ENCODE data around the gene PAQR4.

The PAQR4 gene

DNA sequence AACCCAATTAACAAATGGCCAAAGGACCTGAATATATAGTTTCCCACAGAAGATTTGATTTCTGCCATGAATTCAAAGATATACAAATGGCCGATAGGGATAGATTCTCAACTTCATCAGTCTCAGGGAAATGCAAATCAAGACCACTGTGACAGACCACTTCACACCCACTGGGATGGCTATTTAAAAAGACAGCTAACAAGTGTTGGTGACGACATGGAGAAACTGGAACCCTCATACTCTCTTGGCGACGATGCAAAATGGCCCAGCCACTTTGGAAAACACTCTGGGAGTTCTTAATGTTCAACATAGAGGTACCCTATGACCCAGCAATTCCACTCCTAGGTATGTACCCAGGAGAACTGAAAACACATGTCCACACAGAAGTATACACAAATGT, 22.5 kb upstream of the PAQR4 start:
- no peak for DNase-seq (ENCODE audit: low spot score)

DNA sequence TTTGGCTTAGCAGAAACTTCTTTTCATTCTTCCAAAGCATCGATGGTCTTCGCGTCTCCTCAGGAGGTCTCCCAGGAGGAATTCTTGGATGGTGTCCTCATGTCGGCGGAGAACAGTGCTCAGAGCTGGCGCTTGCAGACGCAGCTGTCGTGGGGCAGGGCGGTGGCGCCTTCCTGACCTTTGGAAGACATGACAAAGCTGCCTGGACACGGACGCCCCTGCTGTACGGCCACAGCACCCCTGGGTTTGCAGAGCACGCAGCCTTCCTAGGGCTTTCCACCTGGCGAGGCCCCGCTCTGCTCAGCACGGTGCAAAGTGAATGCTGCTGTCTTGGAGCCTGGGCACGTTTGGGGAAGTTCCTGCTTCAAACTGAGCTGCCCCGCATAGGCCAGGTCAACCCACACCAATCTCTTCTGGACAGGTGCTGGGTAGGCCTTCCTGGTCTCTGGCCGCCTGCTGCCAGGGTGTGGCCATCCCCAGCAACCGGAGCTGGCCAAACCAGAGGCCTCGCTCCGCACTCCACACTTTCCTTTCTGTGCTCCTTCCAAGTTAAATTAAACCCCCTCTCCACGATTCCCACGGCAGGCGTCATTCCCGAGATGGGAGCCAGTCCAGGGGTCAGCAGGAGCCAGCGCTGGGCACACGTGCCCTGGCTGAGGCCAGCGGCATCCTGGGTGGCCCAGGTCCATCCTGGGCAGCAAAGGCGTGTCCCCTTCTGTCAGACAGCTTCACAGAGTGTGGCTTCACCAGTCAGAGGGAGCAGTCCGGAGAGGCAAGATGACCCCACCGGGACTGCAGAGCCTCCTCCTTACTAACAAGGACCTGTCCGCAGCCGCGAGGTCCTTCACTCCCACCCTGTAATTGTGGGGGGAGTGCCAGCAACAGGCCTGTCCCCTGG, 20.1 kb upstream of the PAQR4 start:
- DNase-seq (ENCODE audit: low spot score): no peak

DNA sequence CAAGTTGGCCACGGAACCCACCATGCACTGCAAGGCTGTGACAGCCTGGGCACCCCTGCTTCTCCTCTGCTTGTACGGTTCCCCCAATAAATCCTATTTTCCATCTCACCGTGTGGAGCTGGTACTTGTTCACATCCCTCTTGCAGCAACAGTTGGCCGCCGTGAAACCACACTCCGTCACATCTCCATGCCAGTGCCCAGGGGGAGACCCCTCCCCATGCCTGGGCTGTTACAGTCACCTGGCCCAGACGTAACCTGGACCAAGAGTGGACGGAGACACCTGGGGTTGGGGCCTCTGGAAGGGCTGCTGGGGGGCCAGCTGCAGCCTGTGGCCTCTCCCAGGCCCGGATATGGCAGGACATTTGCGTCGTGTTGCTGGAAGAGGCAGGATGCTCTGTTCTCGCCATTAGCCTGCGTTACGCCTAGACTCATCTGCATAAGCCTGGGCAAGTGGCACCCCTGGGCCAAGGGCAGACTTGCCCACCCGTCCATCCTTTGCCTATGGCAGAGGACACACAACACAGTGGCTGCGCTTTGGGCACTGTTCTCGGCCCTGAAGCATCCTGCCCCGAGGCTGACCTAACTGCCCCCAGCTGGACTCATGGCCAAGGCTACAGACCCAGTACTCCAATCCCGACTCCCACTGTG, 19.3 kb upstream of the PAQR4 start:
- no peak for DNase-seq (ENCODE audit: low spot score)

- DNase-seq (ENCODE audit: low spot score): no peak
Measured at GRCh38 chr16:2950353-2950724, 18.8 kb upstream of the PAQR4 start.

DNA sequence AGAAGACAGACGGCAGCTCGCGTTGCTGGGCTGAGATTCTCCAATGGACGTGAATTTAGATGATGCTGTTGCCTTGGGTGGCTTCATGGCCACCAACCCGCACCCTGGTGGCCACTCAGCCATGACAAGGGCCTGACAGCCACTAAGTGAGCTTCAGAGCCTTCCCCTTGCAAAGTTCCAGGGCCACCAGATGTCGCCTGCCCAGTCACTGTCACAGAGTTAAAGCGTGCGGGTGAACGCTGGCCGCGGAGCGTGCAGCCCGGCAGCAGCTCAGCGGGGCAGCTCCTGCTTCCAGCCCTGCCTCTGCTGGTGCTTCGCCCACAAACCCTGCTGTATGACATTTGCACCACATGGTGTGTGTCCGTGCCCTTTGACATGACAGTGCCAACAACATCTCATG, 18.4 kb upstream of the PAQR4 start:
- DNase-seq (ENCODE audit: low spot score): no peak

- no peak for DNase-seq (ENCODE audit: low spot score)
Measured at GRCh38 chr16:2952679-2953078, 16.5 kb upstream of the PAQR4 start.

DNA sequence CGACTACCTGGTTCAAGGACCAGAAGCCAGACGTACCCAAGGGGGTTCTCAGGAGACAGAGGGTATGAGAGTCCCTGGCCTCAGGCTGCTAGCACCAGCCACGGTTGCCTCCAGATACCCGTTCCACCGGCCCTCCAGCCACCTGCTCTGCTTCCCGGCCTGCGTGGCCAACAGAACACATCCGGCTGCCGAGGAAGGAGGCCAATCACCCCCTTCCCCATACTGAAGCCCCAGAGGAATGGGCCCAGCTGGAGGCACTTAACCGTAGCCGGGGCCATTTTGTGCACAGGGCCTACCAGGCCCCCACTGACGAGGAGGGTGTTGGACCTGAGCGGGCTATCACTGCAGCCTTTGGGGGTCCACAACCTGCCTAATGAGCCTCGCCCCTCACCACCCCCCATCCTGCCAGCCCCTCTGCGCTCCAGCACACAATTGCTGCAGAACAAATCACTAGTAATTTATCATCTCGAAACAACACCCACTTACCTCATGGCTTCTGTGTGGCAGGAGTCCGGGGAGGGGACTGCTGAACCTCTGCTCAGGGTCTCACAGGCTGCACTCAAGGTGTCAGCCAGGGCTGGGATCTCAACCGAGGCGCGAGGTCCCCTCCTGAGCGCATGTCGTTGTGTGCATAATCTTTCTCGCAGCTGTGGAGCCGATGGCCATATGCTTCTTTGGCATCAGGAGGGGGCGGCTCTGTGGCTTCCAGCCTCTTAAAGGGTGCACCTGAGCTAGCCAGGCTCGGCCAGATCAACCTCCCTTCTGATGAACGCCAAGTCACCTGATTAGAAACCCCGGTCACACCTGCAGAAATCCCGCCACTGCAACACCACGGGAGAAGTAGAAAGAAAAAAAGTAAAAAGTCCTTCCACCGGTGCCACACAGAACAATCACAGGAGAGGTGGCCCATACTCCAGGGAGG, 15.2 kb upstream of the PAQR4 start:
- no peak for DNase-seq (ENCODE audit: low spot score)

GRCh38 chr16:2954656-2955381, 14.3 kb upstream of the PAQR4 start:
- no peak for DNase-seq (ENCODE audit: low spot score)

GRCh38 chr16:2955438-2955778, 13.7 kb upstream of the PAQR4 start:
- DNase-seq (ENCODE audit: low spot score): no peak

- no peak for DNase-seq (ENCODE audit: low spot score)
Measured at GRCh38 chr16:2955779-2956578, 13.2 kb upstream of the PAQR4 start.

- no peak for DNase-seq (ENCODE audit: low spot score)
Measured at GRCh38 chr16:2956579-2956956, 12.6 kb upstream of the PAQR4 start.

DNA sequence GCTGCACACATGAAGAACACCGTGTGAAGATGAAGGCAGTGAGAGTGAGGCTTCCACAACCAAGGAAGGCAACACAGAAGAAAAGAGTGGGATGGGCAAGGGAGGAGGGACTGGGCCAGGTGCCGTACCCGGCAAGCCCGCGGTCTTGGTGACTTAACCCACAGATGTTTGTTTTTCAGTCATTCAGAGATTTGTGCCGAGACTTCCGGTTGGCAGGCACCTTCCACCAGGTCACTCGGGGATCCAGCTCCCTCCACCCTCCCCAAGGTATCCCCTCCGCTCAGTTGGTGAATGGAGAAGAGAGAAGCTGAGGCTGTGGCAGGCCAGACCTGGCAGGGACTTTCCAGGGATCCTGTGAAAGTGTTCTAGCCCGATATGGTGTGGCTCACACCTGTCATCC, 9.9 kb upstream of the PAQR4 start:
- no peak for DNase-seq (ENCODE audit: low spot score)

DNA sequence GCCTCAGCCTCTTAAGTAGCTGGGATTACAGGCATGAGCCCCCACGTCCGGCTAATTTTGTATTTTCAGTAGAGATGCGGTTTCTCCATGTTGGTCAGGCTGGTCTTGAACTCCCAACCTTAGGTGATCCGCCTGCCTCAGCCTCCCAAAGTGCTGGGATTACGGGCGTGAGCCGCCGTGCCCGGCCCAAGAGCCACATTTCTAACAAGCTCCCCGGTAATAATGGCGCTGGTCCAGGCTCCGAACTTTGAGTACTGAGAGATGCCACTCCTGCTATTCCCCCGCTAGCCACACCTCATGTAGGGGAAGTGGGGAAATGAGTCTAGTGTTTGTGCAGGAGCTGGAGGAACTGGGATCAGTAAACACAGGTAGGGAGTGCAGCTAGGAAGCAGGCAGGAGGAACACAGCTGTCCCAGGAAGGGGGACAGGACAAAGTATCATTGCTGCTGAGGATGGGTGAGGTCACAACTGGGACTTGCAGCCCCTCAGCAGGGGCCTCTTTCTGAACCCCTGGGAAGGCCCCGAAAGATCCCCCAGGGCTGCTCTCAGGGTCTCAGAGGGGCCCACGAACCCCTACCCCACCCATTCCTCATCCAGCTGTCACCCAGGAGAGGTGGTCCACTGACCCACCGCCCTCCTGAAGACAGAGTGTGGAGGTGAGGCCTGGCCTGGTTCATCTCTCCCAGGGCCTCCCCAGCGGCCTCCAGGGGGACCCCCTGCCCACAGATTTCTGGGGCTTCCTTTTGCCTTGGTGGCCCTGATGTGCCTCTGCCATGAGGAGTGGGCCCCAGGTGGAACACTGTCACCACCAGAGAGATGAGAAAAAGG, 8.8 kb upstream of the PAQR4 start:
- no peak for DNase-seq (ENCODE audit: low spot score)

DNA sequence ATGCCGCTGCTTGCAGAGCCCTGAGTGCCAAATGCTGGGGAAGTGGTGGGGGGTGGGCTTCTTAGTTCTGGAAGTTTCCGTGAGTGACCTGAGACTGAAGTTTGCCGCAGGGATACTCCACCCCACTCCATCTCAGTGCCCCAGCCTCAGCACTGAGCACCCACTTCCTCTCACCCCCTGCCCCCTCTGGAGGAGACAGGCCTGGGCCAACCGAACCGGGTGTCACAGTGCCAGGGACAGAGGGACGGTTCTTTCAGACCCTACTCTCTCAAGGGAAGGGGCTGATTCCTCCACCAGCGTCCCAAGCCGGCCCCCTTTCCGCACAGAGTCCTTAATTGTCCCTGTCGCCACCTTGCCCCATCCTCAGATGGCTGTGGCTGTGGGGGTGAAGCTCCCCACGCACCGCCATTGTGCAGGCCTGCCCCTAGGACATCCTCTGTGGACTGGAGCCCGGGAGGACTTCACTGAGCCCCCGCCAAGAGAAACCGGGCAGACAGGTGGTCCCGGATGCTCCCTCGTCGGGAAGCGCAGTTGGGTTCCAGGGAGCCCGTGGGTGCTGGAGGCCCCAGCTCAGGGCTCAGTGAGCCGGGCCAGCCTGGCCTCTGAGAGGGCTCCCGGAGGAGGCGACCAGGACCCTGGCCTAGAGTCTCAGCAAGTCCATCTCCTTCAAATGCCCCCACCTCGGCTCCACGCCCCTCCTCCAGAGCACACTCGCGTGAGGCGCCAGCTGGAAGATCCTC, 6.6 kb upstream of the PAQR4 start:
- no peak for DNase-seq (ENCODE audit: low spot score)

GRCh38 chr16:2963074-2963722, 6.0 kb upstream of the PAQR4 start:
- no peak for DNase-seq (ENCODE audit: low spot score)

- DNase-seq (ENCODE audit: low spot score): no peak
Measured at GRCh38 chr16:2963723-2964474, 5.2 kb upstream of the PAQR4 start, which contains the start of gene KREMEN2. TSS of gene KREMEN2 (plus strand) at chr16:2964275. CDS start at chr16:2964521, 246 bp downstream.

GRCh38 chr16:2964475-2965336, 4.4 kb upstream of the PAQR4 start:
- peak; percentile 62 for DNase-seq (ENCODE audit: low spot score)
